HG03097 (cell line): ENCODE results near the gene HRG.
A peak's percentile ranks its signal among the peaks of the same experiment; 100 is the strongest.

Source experiments
- ATAC-seq: cut with Tn5 transposase; IDR thresholded peaks from one replicate; pipeline ENCODE4 v1.9.1; 2021; ENCODE audit not compliant: unreplicated experiment, low FRiP score

Gene HRG

DNA sequence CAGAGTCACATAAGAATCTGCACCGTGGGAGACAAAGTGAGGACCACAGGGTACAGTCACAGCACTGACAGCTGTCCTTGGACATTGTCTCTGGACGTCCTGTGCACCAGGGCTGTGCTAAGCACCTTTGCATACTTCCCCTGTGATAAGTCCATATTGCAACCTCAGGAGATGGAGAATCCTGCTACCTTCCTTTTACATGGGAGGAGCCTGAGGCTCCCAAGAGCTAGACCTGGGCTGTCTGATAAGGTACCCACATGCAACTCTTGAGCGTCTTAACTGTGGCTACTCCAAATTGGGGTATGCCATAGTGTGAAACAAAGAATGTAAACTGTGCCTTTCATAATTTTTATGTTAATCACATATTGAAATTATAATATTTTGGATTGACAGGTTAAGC is 28.1 kb upstream of the HRG start:
- no peak for ATAC-seq

DNA sequence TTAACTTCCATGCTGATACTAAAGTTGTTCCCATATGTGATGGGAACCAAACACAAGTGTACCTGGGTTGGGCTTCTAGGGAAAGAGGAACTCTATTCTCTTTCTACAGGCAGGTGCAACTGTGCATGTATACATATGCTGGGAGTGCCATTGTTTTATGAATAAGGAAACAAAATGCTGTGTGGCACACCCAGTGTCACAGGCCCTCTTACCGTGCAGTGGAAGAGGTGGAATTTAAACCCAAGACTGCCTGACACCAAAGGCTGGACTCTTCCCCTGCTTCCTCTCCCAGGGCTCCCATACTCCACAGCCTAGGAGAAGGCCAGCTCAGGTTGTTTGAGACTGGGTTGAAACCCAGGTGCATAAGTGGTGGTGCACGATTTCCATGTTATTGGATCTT is 27.6 kb upstream of the HRG start:
- ATAC-seq = no peak

DNA sequence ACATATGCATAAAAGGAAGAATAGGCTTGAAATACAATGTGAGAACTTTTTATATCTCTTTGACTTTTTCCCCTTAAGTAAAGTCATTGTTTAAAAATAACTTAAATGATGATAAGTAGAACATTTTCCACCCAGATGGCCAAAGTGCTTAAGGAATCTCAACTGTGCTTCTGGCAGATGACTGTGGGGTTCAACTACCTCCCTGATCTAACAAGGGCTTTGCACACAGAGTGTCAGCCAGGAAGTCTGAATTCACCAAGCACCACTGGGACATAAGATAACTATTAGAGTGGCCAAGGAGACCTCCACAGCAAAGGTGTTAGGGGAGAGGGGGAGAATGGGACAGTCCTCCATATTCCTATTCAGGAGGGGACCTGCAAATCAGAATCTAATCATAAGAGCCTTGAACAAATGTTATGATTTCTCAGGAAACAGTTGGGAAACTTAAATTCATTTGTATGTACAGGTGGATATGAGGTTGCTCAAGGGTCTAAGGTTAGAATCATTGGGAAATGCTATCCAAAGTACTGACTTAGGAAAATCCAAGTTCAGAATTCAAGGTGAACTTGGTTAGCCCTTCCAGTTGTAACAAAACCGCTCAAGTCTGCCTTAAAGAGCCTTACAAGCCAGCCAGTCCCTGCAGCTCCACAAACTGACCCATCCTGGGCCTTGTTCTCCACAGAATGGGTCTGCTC is 25.9 kb upstream of the HRG start, which contains the start of gene FETUB:
TSS of gene FETUB (plus strand) at position 622 of the 695 bp plus-strand sequence. CDS start at position 684, 62 bp downstream.
- no peak for ATAC-seq

DNA sequence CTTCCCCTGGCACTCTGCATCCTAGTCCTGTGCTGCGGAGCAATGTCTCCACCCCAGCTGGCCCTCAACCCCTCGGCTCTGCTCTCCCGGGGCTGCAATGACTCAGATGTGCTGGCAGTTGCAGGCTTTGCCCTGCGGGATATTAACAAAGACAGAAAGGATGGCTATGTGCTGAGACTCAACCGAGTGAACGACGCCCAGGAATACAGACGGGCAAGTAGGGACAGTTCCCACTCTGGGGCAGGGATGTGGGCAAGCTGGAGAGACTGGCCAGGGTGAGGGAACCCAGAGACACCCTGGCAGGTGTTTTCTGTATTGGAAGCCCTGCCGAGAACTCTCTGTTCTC is 25.4 kb upstream of the HRG start:
- no peak for ATAC-seq

DNA sequence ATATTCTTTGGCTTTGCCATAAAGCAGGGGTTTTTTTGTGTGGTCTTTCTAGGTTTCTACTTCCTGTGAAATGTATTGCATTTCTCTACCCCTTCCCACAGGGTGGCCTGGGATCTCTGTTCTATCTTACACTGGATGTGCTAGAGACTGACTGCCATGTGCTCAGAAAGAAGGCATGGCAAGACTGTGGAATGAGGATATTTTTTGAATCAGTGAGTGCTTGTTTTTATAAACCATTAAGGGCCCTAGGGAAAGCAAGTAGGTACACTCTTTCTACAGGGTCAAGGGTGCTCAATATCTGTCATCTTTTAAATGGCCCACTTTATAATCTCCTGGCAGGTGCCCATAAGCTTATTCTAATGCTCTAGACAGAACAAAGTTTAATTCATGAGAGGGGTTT is 24.9 kb upstream of the HRG start:
- ATAC-seq = no peak

DNA sequence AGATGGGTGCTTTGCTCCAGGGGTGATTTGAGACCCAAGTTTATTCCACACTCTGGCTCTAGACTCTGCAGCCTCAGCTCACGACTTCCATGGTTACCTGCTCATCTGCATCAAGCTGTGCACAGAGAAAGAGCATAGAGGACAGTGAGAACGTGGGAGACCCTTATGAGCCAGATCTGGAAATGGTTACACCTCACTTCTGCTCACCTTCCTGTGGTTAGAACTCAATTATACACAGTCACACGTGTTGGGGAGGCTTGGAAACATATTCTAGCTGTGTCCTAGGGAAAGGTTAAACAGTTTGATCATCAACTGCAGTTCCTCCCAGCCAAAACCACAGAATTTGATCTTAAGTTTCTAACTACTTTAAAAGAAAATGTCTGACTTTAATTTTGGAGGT is 23.8 kb upstream of the HRG start:
- no peak for ATAC-seq

DNA sequence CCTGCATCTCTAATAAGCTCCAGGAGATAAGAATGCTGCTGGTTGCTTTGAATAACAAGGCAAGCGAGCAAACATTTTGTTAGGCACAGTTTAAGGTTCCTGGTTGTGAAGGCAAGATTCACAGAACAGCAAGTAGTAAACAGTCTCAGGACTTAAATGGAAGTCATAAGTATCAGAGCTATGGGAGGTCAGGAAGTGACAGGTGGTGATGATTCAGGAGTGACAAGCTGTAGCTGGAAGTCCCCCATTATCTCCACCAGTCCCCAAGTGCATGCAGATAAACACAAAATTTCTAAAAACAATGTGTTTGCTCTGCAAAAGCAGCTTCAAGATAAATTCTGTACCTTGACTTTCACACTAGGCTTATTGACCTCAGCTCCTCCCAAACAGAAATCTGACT is 22.3 kb upstream of the HRG start:
- ATAC-seq = peak; percentile 52

DNA sequence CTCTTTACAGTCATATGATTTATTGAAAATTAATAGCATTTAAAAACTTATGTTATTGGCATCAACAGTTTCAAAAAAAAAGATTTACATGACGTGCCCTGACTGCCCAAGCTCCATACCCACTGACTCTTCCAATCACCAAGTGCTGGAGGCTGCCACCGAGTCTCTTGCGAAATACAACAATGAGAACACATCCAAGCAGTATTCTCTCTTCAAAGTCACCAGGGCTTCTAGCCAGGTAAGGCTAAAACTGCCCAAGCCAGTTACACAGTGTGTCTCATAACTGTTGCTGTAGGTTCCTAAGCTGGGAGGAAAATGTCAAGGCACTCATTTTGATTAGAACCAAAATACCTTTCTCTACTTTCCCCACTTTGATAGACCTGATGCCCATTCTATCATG is 21.1 kb upstream of the HRG start:
- ATAC-seq = no peak

DNA sequence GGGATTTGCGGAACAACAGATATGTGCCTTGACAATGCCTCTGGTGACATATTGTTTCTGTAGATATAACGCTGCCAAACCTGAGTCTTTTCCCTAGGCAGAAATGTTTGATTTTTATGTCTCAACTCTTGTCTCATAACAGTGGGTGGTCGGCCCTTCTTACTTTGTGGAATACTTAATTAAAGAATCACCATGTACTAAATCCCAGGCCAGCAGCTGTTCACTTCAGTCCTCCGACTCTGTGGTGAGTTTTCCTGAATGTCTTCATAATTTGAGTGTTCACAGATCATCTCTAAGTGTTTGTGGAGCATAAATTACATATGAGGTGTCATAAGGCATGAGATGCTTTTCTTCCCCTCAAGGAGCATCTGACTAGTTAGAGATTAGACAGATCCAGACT is 19.7 kb upstream of the HRG start:
- no peak for ATAC-seq

DNA sequence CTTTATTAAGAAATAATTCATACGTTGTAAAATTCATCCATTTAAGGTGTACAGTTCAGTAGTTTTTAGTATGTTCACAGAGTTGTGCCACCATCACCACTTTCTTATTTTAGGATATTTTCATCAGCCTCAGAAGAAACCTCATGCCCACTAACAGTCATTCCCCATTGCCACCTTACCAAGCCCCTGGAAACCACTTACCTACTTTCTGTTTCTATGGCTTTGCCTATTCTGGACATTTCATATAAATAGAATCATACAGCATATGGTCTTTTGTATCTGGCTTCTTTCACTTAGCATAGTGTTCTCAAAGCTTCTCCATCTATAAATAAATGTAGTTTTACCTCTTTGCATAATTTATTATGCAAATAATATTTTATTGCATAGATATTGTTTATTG is 19.0 kb upstream of the HRG start:
- ATAC-seq = no peak

DNA sequence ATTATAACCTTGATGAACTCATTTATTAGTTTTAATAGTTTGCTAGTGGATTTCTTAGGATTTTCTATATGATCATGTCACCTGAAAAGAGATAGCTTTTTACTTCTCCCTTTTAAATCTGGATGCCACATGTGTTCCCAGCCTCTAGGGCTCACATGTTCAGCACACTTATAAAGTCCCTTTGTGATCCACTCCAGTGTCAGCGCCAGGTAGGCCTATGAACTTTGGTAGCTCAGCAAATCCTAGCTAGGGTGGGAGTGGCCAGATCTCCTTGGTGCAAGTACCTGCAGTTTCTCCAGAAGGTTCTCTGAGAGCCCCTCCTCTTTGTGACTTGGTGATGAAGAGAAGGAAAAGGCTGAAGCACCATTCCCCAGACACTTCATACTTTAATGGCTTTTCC is 17.0 kb upstream of the HRG start:
- no peak for ATAC-seq

DNA sequence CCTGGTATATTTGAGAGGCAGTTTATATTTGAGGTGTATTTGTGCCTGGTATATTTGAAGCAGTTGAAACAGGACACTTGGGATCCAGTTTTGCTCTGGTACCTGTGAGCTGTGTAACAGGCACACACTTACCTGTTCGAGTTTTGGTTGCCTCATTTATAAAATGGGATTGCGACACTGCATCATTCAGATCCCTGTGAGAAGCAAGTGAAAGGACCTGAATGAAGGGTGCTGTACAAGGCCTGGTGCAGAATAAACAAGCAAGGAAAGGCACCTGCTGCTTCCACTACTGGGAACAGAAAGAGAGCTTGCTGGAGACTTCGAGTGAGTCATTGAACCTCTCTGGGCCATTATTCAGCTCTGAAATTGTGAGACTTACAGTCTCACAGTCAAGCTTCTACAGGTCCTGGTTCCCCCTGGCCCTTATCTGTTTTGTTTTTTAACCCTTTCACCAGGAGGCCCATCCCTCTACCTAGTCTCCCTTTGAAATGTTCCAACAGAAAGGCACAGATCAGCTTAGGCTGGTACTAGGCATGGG is 14.1 kb upstream of the HRG start:
- ATAC-seq = no peak

DNA sequence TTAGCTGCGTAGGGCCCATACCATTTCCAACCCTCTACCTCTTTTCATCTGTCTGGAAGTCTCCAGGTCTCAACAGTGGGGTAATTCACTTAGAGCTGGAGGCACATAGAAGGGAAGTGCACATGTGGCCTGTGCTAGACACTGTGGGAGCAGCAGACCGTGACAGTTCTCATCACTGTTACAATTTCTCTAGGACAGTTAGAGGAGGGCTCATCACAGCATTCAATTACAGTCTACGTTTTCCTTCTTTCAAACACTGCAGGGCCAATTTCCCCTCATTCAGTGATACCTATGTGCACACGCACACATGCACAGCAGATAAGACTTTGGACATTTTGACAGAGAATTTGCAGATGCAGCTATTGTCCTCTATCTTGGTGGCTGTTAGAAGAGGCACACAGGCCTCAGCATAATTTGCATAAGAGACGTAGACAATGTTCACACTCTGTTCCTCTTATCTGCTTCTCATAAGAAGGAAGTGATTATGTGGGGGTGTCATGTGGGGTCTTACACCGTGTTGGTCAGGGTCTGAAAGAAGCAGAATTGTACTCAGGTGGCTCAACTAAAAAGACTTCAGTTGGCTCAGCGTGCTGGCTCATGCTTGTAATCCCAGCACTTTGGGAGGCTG is 12.6 kb upstream of the HRG start:
- peak; percentile 87 for ATAC-seq

DNA sequence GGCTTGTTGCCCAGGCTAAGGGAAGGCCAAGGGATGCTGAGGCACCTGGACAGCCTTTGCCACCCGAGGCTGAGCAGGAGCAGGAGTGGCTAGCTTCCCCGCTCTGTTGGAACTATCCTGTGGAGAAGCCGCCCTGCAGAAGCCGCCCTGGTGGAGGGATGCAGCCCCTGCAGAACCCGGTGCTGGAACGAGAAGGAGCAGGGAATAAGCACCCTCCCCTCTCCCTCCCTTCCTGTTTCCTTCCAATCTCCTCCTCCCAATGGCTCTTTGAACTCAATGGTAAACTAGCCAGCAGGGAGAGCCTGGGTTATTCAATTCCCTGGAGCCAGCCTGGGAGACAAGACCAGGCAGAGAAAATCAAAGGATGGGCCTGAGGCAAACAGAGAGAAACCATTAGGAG is 11.8 kb upstream of the HRG start:
- ATAC-seq = no peak

DNA sequence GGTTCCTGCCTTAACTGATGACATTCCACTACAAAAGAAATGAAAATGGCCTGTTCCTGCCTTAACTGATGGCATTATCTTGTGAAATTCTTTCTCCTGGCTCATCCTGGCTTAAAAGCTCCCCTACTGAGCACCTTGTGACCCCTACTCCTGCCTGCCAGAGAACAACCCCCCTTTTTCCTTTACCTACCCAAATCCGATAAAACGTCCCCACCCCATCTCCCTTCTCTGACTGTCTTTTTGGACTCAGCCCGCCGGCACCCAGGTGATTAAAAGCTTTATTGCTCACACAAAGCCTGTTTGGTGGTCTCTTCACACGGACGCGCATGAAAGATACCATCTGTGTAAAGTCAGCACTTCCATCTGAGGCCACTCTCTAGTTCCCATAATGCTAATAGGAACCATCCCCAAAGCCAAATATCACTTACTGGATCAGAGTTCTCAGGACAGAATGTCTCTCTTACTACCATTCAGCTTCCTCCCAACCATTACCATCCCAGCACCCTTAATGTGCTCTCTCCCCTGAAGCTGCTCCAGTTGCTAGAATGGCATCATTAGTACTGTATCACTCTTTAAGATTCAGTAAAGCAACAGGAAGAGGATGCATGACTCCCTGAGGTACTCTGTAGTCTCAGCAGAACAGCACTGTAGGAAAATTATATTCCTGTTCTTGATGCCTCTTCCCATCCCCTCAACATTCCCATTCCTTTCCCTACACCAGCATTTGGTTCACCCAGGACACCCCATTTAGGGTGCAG is 2.3 kb upstream of the HRG start:
- no peak for ATAC-seq

DNA sequence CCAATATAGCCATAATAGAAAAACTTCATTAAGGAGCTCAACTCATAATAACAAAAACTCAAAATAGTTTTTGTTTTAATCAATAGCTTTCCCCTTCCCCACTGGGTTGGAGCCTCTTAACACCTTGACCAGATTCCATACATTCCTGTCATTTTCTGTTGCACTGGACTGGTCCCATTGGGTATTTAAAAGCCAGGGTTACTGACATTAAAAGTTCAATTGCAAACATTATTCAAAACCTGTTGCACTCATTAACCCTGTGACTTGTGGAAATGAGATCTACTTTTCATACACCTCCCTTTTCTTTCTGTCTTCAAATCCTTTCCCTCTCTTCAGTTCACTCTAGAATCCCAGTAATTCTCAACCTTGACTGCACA is 1.7 kb upstream of the HRG start:
- no peak for ATAC-seq

DNA sequence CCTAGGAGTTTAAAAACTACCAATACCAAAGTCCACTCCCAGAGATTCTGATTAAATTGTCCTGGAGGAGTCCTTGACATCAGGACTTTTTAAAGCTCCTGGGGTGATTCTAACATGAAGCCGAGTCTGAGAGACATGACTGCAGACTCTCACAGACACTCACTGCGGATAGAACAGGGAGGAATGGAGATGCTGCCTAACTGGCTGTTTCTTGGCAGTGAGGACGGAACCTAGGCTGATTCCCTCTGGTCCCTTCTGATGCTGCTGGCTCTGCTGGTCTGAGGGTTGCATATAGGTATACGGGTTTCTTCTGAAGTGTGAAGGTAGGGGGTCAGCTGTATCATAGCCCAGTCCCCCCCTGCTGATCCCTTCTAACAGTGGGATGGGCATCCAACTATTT is 1.3 kb upstream of the HRG start:
- ATAC-seq = no peak

DNA sequence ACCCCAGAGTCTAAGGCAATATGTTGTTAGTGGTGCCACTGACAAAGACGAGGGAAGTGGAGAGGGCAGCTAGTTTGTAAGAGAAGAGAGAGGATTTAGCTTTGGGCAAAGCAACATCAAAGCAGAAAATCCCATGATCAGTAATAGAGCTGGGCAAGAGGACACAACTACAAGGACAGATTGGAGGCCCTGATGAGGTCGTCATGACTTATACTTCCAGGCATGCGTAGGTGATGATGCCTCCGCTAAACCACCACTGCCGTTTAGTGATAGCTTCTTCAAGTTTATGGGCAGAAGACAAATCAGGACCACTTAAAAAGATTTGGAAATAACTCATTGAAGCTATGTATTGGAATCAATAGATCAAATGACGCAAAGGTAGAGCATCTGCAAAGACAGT is 2.6 kb downstream of the HRG start:
- ATAC-seq = no peak

DNA sequence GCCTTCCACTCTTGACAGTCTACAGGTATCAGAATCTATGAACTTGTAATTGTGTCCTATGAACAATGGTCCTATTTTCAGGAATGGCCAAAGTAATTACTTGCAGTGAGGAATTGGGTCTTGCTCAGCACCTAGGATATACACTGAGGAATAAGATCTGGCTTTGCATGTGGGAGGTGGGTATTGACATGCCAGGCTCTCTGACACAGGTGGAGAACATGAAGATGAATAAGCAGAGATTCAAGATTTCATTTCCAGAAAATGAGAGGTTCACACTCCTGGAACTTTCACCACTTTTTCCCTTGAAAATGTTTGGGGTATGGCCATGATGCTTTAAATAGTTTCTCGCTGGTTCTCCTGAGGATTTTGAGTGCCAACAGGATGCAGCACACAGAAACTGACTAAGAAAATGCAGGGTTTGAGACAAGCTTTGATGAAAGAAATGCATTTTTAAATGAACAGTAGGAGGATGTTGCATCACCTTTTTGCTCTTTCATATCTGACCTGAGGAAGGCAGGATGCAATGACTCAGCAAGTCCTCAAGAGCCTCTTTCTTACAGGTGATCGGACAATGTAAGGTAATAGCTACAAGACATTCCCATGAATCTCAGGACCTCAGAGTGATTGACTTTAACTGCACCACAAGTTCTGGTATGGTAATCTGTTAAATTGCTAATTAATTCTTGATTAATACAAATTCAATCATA is 3.7 kb downstream of the HRG start:
- no peak for ATAC-seq

DNA sequence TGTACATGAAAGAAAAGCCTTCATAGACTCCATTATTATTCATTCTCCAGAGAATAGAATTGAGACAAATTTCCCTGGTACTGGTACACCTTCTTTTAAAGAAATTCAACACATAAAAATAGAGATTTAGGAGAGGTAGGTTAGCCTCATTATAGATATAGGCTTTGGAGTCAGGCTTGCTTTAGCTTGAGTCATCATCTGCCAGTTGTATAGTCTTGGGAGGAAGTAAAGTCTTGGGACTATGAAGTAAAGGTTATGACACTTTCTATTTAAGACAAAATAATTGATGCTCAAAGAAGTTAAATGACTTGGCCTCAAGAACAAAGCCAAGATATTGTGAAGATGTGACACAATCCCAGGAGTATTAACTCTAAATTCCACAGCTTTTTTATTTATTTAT is 4.3 kb downstream of the HRG start:
- ATAC-seq = no peak

DNA sequence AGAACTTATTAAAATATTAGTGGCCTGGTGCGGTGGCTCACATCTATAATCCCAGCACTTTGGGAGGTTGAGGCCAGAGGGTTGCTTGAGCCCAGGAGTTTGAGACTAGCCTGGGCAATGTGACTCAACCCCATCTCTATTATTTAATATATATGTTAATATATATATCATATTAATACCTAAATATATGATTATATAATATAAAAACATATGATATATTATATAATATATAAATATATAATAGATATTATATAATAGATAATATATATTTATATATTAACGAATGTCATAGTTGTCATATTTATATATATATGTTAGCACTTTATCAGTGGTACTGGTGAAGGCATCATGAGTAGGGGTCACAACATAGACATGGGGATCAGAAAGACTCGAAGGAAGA is 5.2 kb downstream of the HRG start:
- ATAC-seq = no peak
